Right kidney (tissue), 1 donor: ENCODE data around the gene ATP10A.
"Not testable (repeated sequence)": the region's sequence is repeated elsewhere in the genome, so short reads cannot be mapped to it uniquely, and the experiment has no call there.

Experiments
- DNase-seq: peaks from one replicate; pipeline ENCODE4 v3.0.0-alpha.2; 2016

The ATP10A gene

GRCh38 chr15:25858952-25859760 is 4.0 kb downstream of the ATP10A start:
- no peak for DNase-seq

GRCh38 chr15:25856059-25856458 is 7.1 kb downstream of the ATP10A start:
- not testable (repeated sequence) for DNase-seq

GRCh38 chr15:25852661-25853524 is 10.2 kb downstream of the ATP10A start:
- no peak for DNase-seq

GRCh38 chr15:25852027-25852426 is 11.1 kb downstream of the ATP10A start:
- DNase-seq = no peak

GRCh38 chr15:25850154-25851111 is 12.7 kb downstream of the ATP10A start:
- peak; percentile 71 for DNase-seq

GRCh38 chr15:25849157-25849921 is 13.8 kb downstream of the ATP10A start:
- peak; percentile 51 for DNase-seq

- DNase-seq = no peak
These were observed 14.4 kb downstream of the ATP10A start for GRCh38 chr15:25848784-25849156.

- DNase-seq = no peak
These were observed 14.8 kb downstream of the ATP10A start for GRCh38 chr15:25848325-25848724.

GRCh38 chr15:25847051-25847450 is 16.1 kb downstream of the ATP10A start:
- DNase-seq = no peak

GRCh38 chr15:25846377-25846776 is 16.8 kb downstream of the ATP10A start:
- no peak for DNase-seq

- DNase-seq = no peak
These were observed 18.0 kb downstream of the ATP10A start for GRCh38 chr15:25844981-25845680.

- no peak for DNase-seq
These were observed 18.6 kb downstream of the ATP10A start for GRCh38 chr15:25844542-25844941.

GRCh38 chr15:25844076-25844475 is 19.1 kb downstream of the ATP10A start:
- no peak for DNase-seq

GRCh38 chr15:25839638-25840156 is 23.4 kb downstream of the ATP10A start:
- no peak for DNase-seq

- DNase-seq = no peak
These were observed 24.3 kb downstream of the ATP10A start for GRCh38 chr15:25838871-25839195.

- no peak for DNase-seq
These were observed 24.8 kb downstream of the ATP10A start for GRCh38 chr15:25838191-25838870.

GRCh38 chr15:25832158-25832557 is 31.0 kb downstream of the ATP10A start:
- no peak for DNase-seq

- no peak for DNase-seq
These were observed 32.2 kb downstream of the ATP10A start for GRCh38 chr15:25830844-25831451.

GRCh38 chr15:25829073-25829472 is 34.1 kb downstream of the ATP10A start:
- DNase-seq = no peak

GRCh38 chr15:25825207-25825606 is 37.9 kb downstream of the ATP10A start:
- no peak for DNase-seq
